Epidermal melanocyte (primary cell): ENCODE results near the gene OLIG1.

ENCODE experiments used
- DNase-seq: peaks from one replicate; pipeline ENCODE4 v3.0.0; 2011; ENCODE audit warnings: low spot score; ENCODE audit not compliant: insufficient read length

The OLIG1 gene

DNA sequence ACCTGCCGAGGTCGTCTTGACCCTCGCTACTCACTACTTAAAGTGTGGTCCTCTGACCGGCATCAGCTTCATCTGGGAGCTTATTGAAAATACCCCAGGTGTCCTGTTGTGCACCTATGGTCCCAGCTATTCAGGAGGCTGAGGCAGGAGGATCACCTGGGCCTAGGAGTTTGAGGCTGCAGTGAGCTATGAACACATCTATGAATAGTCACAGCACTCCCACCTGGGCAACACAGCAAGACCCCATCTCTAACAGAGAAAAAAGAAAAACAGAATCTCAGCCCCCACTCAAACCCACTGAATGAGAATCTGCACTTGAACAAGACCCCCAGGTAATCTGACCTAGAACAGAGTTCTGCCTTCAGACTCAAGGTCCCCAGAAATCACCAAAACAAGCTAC lies 8.7 kb upstream of the OLIG1 start:
- DNase-seq: no peak

DNA sequence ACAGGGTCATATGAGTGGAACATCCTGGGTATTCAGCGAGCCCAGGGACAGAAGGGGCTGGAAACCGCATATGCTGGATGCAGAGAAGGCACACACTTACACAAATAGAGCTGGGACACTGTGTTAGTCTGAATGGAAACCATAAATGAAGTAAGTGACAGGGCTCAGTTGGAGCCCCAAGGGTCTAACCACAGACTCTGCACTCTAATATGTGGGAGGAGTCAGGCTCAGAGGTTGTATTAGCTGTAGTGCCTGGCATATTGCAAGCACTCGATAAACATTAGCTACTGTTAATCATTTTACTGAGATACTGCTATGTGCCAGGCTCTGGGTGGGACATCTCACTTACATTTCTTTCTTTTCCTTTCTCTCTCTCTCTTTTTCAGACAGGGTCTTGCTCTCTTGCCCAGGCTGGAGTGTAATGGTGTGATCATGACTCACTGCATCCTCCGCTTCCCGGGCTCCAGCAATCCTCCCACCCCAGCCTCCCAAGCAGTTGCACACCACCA lies 6.5 kb upstream of the OLIG1 start:
- no peak for DNase-seq

GRCh38 chr21:33063907-33064622 lies 5.9 kb upstream of the OLIG1 start:
- DNase-seq: no peak

- no peak for DNase-seq
Measured at GRCh38 chr21:33064623-33065390, 5.1 kb upstream of the OLIG1 start.

GRCh38 chr21:33067043-33067442 lies 2.9 kb upstream of the OLIG1 start:
- DNase-seq: no peak

- no peak for DNase-seq
Measured at GRCh38 chr21:33067457-33067856, 2.5 kb upstream of the OLIG1 start.

DNA sequence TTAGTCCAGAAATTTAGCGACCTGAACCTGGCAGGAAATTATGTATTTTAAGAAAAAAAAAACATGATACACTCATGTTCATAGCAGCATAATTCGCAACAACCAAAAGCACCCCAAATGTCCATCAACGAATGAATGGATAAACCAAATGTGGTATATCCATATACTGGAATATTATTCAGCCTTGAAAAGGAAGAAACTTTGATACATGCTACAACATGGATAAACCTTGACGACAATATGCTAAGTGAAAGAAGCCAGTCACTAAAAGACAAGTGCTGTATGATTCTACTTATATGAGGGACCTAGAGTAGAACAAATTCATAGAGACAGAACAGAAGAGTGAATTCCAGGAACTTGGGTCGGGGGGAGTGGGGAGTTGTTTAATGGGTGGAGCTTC lies 698 bp upstream of the OLIG1 start:
- DNase-seq: no peak

DNA sequence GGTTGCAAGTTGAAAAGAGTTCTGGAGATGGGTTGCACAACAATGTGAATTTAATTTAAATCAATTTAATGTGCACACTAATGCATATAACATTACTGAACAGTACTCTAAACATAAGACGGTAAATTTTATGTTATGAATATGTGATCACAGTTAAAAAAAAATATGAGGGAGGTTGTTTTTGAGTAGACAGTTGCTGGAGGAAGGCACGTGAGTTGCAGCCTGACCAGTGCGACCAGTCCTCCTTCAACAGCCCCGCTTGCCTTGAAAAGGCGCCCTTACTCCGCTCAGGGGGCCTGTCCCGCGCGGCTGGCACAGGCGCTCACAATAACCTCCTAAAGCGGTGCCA lies 322 bp upstream of the OLIG1 start:
- no peak for DNase-seq

- DNase-seq: no peak
Measured at GRCh38 chr21:33070744-33070997, 730 bp downstream of the OLIG1 start.

- no peak for DNase-seq
Measured at GRCh38 chr21:33070998-33071769, 1.2 kb downstream of the OLIG1 start.

DNA sequence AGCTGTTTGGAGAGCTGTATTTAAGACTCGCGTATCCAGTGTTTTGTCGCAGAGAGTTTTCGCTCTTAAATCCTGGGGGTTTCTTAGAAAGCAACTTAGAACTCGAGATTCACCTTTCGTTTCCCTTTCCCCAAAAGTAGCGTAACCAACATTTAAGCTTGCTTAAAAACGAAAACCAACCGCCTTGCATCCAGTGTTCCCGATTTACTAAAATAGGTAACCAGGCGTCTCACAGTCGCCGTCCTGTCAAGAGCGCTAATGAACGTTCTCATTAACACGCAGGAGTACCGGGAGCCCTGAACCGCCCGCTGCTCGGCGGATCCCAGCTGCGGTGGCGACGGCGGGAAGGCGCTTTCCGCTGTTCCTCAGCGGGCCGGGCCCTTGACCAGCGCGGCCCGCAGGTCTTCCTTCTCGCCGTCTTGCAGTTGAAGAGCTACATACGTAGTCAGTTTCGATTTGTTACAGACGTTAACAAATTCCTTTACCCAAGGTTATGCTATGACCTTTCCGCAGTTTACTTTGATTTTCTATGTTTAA lies 1.9 kb downstream of the OLIG1 start:
- DNase-seq: no peak

GRCh38 chr21:33073636-33074035 lies 3.7 kb downstream of the OLIG1 start:
- DNase-seq: no peak

GRCh38 chr21:33075128-33075527 lies 5.2 kb downstream of the OLIG1 start:
- DNase-seq: no peak

GRCh38 chr21:33075596-33076195 lies 5.8 kb downstream of the OLIG1 start:
- DNase-seq: no peak

GRCh38 chr21:33076600-33077329 lies 6.8 kb downstream of the OLIG1 start:
- DNase-seq: no peak

GRCh38 chr21:33078907-33079582 lies 9.1 kb downstream of the OLIG1 start:
- no peak for DNase-seq

GRCh38 chr21:33080376-33080775 lies 10.4 kb downstream of the OLIG1 start:
- DNase-seq: no peak

GRCh38 chr21:33080776-33081175 lies 10.8 kb downstream of the OLIG1 start:
- no peak for DNase-seq

DNA sequence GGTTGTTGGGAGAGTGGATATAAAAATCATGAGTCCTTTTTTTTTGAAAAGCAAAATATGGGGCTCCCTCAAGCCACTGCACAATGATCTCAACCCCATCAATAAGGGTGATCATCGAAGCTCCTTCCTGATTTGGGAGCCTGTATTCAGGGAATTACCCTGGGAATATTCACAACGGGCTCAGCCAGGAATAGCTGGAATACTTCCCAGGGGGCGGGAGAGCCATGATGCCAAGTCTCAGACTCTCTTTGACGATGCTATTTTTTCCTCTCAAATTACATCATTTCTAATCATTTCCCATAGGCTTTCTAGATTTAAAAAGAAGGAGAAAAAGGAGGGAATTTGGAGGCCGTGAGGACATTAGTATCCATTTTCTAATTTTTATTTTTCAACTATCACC lies 18.4 kb downstream of the OLIG1 start:
- no peak for DNase-seq

DNA sequence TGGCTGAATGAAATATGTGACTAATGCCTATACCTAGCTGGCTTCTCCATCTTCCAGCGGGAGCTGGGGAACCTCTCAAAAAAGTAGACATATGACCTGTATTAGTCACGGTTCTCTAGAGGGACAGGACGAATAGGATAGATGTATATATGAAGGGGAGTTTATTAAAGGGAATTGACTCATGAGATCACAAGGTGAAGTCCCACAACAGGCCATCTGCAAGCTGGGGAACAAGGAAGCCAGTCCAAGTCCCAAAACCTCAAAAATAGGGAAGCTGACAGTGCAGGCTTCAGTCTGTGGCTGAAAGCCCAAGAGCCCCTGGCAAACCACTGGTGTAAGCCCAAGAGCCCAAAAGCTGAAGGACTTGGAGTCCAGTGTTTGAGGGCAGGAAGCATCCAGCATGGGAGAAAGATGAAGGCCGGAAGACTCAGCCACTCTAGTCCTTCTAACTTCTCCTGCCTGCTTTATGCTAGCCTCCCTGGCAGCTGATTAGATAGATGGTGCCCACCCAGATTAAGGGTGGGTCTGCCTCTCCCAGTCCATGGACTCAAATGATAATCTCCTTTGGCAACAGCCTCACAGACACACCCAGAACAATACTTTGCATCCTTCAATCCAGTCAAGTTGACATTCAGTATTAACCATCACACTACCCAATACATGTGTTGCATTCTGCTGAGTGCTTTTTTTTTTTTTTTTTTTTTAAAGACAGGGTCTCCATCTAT lies 19.6 kb downstream of the OLIG1 start:
- no peak for DNase-seq
